Measurements from ENCODE around the gene ERC2. TPM values are rescaled to one million over a fixed set of nuclear protein-coding genes. Genes with fewer than 3 reads are reported as not detected.

The ERC2 gene
- total and polyA plus RNA-seq, 2 of the 13 experiments (the other 11 are each of a cell fraction or from before 2014, with no cell fraction given) = 0.16 to 0.22 TPM

DNA sequence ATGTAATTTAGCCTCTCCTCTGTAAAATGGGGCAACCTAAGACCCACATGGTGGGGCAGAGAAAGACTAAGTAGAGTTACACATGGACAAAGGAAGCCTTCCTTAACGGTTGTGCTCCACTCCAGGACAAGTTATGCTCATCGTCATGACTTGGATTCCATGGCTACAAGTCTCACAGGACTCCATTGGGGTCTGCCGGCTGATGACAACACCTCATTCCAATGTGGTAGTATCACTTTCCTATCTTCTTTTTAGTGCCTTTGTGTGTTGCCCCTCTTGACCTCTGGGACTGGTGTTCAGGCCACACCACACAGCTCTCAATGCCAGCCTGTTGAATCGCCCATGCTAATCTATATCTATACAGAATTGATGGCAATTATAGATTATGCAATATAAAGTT, 799.9 kb downstream of the ERC2 start (continued):
- no peak for TF ChIP-seq ZNF282 (IDR thresholded peaks at IDR 0.05; ENCODE audit: partially characterized antibody)

DNA sequence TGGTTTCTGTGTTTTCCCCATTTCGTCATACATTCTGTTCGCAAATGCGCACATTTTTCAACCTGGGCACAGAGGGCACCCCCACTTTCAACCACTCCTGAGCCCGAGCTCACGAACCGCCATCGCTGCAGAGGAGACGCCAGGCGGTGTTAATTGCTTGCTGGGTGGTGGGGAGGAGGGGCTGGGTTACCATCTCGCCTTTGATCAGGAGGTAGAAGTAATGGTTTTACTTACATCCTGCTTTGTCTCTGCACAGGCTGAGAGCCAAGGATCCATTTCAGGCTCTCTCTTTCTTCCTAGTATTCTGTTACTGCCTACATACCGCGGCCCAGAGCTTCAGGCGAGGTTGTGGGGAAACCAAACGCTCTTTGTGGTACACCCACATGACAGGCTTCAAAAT, 803.9 kb downstream of the ERC2 start:
- H3K27me3 ChIP-seq (ENCODE audit: control insufficient read depth in 1 of 2, insufficient read depth in 2 of 2, low read length in 2 of 2) = no peaks in the 10 kb centered on the region
- H3K79me2 ChIP-seq (ENCODE audit: insufficient read depth, low read length) = no peaks in the 10 kb centered on the region
- no peak for ATAC-seq
- ChIA-PET POLR2A (no interaction called here), CTCF (ENCODE audit: low intra/inter-chr PET ratio, low total read pairs) (no interaction called here)
- in situ Hi-C loops (cut with HindIII; ENCODE audit: extremely low pct_ligation_motif_present, low pct_unique_long_range_greater_than_20kb) = no loop called here
- no peaks in the 10 kb centered on the region for H3K4me1 ChIP-seq (ENCODE audit: insufficient read depth, low read length)
- DNase-seq (ENCODE audit: low spot score) = no peak
- H3K9me3 ChIP-seq (ENCODE audit: low read length) = no peaks in the 10 kb centered on the region
- H2AFZ ChIP-seq (ENCODE audit: low read length) = no peak overlapping the region
- H3K27ac ChIP-seq (ENCODE audit: extremely low read length, insufficient read depth, low read length) = no peak overlapping the region
- 55% methylated on average over 11 of the region's 14 CpGs for WGBS (ENCODE audit: low lambda C conversion rate)
- no TSS peak for BruUV-seq (replicated peaks)
- H3K4me3 ChIP-seq (replicated peaks in 1 of 3; ENCODE audit: insufficient read depth in 1 of 3, low read depth in 2 of 3, low read length in 3 of 3) = no peak overlapping the region
- no peak for TF ChIP-seq MTA3 (CRISPR knock-in tag; IDR thresholded peaks at IDR 0.05)
- no peak for TF ChIP-seq SALL1 (CRISPR knock-in tag; IDR thresholded peaks at IDR 0.05)
- no peak for TF ChIP-seq ETV6 (CRISPR knock-in tag; conservative IDR thresholded peaks at IDR 0.05)
- no peak for TF ChIP-seq SNAI1 (CRISPR knock-in tag; IDR thresholded peaks at IDR 0.05; ENCODE audit: borderline replicate concordance)
- no peak for TF ChIP-seq NR2F6 (IDR thresholded peaks at IDR 0.05)
- TF ChIP-seq NR2F6 (CRISPR knock-in tag; IDR thresholded peaks at IDR 0.05) = no peak
- no peaks in the 10 kb centered on the region for H4K20me1 ChIP-seq (ENCODE audit: insufficient read depth, low read length)
- no peak for FAIRE-seq
- H3K36me3 ChIP-seq (replicated peaks in 1 of 2; ENCODE audit: control insufficient read depth in 1 of 2, insufficient read depth in 2 of 2, low read length in 2 of 2) = no peaks in the 10 kb centered on the region
- intact Hi-C loops (cut with micrococcal nuclease; ENCODE audit: unreplicated experiment) = no loop called here
- H3K9ac ChIP-seq (ENCODE audit: insufficient read depth, low read depth, low read length) = no peak overlapping the region
- H3K4me2 ChIP-seq (ENCODE audit: low read depth, low read length) = no peak overlapping the region

DNA sequence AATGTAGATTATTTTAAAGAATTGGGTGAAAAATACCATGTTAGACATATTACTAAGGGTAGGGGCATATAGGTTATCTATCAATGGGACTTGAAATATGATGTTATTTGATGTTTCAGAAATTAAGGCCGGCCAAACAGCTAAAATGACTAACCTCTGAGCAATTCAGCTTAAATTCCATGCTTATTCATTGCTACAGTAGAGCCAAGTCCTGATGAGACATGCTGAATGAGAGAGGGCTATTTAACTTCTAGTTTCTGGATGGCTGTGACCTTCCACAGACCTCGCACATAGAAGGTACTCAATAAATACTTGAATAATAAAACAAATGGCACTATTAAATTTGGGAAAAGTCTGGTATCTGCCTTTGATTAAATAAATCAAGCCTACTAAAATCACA, 805.6 kb downstream of the ERC2 start:
- 37% methylated on average over 2 of the region's 2 CpGs for WGBS (ENCODE audit: low lambda C conversion rate)

More for the DNA sequence above, 805.6 kb downstream of the ERC2 start:
- ATAC-seq (no peak), FAIRE-seq (no peak), DNase-seq (ENCODE audit: low spot score) (no peak)
- Histone ChIP-seq H2AFZ (ENCODE audit: low read length) (no peak overlapping the region), H3K36me3 (replicated peaks in 1 of 2; ENCODE audit: control insufficient read depth in 1 of 2, insufficient read depth in 2 of 2, low read length in 2 of 2) (no peaks in the 10 kb centered on the region), H3K4me2 (ENCODE audit: low read depth, low read length) (no peak overlapping the region), H3K4me3 (replicated peaks in 1 of 3; ENCODE audit: insufficient read depth in 1 of 3, low read depth in 2 of 3, low read length in 3 of 3) (no peak overlapping the region), H3K4me1 (ENCODE audit: insufficient read depth, low read length) (no peaks in the 10 kb centered on the region), H3K27me3 (ENCODE audit: control insufficient read depth in 1 of 2, insufficient read depth in 2 of 2, low read length in 2 of 2) (no peaks in the 10 kb centered on the region), H3K9ac (ENCODE audit: insufficient read depth, low read depth, low read length) (no peak overlapping the region), H3K9me3 (ENCODE audit: low read length) (no peaks in the 10 kb centered on the region), H3K27ac (ENCODE audit: extremely low read length, insufficient read depth, low read length) (no peak overlapping the region), H4K20me1 (ENCODE audit: insufficient read depth, low read length) (no peaks in the 10 kb centered on the region), H3K79me2 (ENCODE audit: insufficient read depth, low read length) (no peaks in the 10 kb centered on the region)
- ChIA-PET POLR2A (no interaction called here), CTCF (ENCODE audit: low intra/inter-chr PET ratio, low total read pairs) (no interaction called here)
- no TSS peak for BruUV-seq (replicated peaks)
- in situ Hi-C loops (cut with HindIII; ENCODE audit: extremely low pct_ligation_motif_present, low pct_unique_long_range_greater_than_20kb) (no loop called here), intact Hi-C loops (cut with micrococcal nuclease; ENCODE audit: unreplicated experiment) (no loop called here)
- TF ChIP-seq ZNF616 (CRISPR knock-in tag; IDR thresholded peaks at IDR 0.05; ENCODE audit: low read depth) (no peak), BCL6 (CRISPR knock-in tag; IDR thresholded peaks at IDR 0.05) (no peak), ZNF496 (CRISPR knock-in tag; IDR thresholded peaks at IDR 0.05; ENCODE audit: insufficient replicate concordance) (no peak), REPIN1 (CRISPR knock-in tag; IDR thresholded peaks at IDR 0.05; ENCODE audit: borderline replicate concordance, low read depth) (no peak), HES4 (CRISPR knock-in tag; IDR thresholded peaks at IDR 0.05; ENCODE audit: borderline replicate concordance) (no peak)
- TF ChIP-seq, protein P1, sequence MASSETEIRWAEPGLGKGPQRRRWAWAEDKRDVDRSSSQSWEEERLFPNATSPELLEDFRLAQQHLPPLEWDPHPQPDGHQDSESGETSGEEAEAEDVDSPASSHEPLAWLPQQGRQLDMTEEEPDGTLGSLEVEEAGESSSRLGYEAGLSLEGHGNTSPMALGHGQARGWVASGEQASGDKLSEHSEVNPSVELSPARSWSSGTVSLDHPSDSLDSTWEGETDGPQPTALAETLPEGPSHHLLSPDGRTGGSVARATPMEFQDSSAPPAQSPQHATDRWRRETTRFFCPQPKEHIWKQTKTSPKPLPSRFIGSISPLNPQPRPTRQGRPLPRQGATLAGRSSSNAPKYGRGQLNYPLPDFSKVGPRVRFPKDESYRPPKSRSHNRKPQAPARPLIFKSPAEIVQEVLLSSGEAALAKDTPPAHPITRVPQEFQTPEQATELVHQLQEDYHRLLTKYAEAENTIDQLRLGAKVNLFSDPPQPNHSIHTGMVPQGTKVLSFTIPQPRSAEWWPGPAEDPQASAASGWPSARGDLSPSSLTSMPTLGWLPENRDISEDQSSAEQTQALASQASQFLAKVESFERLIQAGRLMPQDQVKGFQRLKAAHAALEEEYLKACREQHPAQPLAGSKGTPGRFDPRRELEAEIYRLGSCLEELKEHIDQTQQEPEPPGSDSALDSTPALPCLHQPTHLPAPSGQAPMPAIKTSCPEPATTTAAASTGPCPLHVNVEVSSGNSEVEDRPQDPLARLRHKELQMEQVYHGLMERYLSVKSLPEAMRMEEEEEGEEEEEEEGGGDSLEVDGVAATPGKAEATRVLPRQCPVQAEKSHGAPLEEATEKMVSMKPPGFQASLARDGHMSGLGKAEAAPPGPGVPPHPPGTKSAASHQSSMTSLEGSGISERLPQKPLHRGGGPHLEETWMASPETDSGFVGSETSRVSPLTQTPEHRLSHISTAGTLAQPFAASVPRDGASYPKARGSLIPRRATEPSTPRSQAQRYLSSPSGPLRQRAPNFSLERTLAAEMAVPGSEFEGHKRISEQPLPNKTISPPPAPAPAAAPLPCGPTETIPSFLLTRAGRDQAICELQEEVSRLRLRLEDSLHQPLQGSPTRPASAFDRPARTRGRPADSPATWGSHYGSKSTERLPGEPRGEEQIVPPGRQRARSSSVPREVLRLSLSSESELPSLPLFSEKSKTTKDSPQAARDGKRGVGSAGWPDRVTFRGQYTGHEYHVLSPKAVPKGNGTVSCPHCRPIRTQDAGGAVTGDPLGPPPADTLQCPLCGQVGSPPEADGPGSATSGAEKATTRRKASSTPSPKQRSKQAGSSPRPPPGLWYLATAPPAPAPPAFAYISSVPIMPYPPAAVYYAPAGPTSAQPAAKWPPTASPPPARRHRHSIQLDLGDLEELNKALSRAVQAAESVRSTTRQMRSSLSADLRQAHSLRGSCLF (CRISPR knock-in tag; IDR thresholded peaks at IDR 0.05; ENCODE audit: borderline replicate concordance) = no peak
- TF ChIP-seq, protein P2, sequence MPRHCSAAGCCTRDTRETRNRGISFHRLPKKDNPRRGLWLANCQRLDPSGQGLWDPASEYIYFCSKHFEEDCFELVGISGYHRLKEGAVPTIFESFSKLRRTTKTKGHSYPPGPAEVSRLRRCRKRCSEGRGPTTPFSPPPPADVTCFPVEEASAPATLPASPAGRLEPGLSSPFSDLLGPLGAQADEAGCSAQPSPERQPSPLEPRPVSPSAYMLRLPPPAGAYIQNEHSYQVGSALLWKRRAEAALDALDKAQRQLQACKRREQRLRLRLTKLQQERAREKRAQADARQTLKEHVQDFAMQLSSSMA (CRISPR knock-in tag; IDR thresholded peaks at IDR 0.05) = no peak
